Tibial artery (tissue), 4 donors: ENCODE results near the gene ZWINT.

Source experiments
- DNase-seq, 2 donors: peaks; one replicate each; pipeline ENCODE4 v3.0.0-alpha.2; 2019
- H3K27ac ChIP-seq, 2 donors: fragments of 200-600 bp; sonication (generic) in 1 of 2; 1 replicate in 1 of 2; 2 replicates in 1 of 2; pipeline ENCODE4 v1.5.1; 2018 to 2019; ENCODE audit warnings: mild to moderate bottlenecking in 1 of 2
- H3K27me3 ChIP-seq, 2 donors: fragments of 200-600 bp; sonication (generic) in 1 of 2; one replicate each; pipeline versions ENCODE4 v1.5.1 to v1.6.0; 2016 to 2019
- H3K36me3 ChIP-seq, 3 donors: fragments of 200-600 bp; sonication (generic) in 2 of 3; one replicate each; pipeline ENCODE4 v1.5.1; 2016 to 2019; ENCODE audit warnings: mild to moderate bottlenecking in 2 of 3
- H3K4me1 ChIP-seq, 4 donors: fragments of 200-600 bp; sonication (generic) in 2 of 4; 1 replicate in 3 of 4; 2 replicates in 1 of 4; pipeline ENCODE4 v1.5.1; 2016 to 2019
- H3K4me3 ChIP-seq, 2 donors: fragments of 200-600 bp; sonication (generic) in 1 of 2; 1 replicate in 1 of 2; 2 replicates in 1 of 2; pipeline ENCODE4 v1.5.1; 2018 to 2019; ENCODE audit warnings: mild to moderate bottlenecking in 2 of 2
- H3K9me3 ChIP-seq, 3 donors: fragments of 200-600 bp; sonication (generic) in 1 of 3; one replicate each; pipeline ENCODE4 v1.5.1; 2016 to 2019
- intact Hi-C: fragments of 100-400 bp; cut with DNase I; formaldehyde crosslinking; loops from one replicate; pipeline ENCODE4 v1.15.0; 2023; ENCODE audit warnings: low total_unique reads
- TF ChIP-seq, protein P1 (sequence below), 2 experiments: fragments of 200-600 bp in 1 of 2; fragments of 450-650 bp in 1 of 2; IDR thresholded peaks; one replicate each; pipeline ENCODE4 v1.5.1; 2017 to 2019; ENCODE audit warnings: antibody characterized with exemption in 2 of 2, mild to moderate bottlenecking in 1 of 2, moderate library complexity in 1 of 2

The ZWINT gene

DNA sequence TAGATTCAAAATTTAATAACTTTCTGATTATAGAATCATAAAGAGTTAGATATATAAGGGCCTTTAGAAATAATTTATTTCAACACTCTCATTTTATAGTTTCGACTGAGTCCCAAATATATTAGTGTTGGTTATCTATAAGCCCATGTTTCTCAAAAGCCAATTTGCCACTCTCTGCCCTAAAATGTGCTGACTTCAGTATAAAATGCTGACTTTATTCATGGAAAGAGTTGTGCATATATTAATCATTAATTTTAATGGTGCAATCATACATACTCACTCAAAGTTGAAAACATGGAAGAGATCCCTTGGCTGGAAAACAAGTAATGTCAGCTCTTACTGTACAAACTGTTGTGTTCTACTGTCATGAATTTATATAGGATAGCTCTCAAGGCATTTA lies 19.4 kb downstream of the ZWINT start:
- TF ChIP-seq, protein P1, sequence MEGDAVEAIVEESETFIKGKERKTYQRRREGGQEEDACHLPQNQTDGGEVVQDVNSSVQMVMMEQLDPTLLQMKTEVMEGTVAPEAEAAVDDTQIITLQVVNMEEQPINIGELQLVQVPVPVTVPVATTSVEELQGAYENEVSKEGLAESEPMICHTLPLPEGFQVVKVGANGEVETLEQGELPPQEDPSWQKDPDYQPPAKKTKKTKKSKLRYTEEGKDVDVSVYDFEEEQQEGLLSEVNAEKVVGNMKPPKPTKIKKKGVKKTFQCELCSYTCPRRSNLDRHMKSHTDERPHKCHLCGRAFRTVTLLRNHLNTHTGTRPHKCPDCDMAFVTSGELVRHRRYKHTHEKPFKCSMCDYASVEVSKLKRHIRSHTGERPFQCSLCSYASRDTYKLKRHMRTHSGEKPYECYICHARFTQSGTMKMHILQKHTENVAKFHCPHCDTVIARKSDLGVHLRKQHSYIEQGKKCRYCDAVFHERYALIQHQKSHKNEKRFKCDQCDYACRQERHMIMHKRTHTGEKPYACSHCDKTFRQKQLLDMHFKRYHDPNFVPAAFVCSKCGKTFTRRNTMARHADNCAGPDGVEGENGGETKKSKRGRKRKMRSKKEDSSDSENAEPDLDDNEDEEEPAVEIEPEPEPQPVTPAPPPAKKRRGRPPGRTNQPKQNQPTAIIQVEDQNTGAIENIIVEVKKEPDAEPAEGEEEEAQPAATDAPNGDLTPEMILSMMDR (IDR thresholded peaks at IDR 0.05), result no peak
- Histone ChIP-seq H3K4me3 (no peak overlapping the region), H3K4me1 (no peaks in the 10 kb centered on the region), H3K9me3 (no peaks in the 10 kb centered on the region), H3K27me3 (no peaks in the 10 kb centered on the region), H3K27ac (no peak overlapping the region), H3K36me3 (no peaks in the 10 kb centered on the region)
- no peak for DNase-seq
- intact Hi-C loops, result no loop called here

DNA sequence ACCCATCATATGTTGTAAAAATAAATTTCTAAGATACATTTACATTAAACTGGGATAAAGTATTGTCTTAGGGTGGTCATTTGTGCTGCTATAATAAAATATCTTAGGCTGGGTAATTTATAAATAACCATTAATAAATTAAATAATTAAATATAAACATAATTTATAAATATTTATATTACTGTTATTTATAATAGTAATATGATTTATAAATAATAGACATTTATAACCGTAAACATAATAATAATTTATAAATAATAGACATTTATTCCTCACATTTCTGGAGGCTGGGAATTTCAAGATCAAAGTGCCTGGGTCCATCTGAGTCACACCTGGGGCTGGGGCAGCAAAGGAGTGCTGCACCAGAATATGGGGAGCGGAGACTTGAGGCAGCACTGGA lies 31.1 kb downstream of the ZWINT start:
- intact Hi-C loops, result no loop called here
- Histone ChIP-seq H3K9me3 (no peaks in the 10 kb centered on the region), H3K27me3 (no peaks in the 10 kb centered on the region), H3K27ac (no peak overlapping the region), H3K4me1 (no peaks in the 10 kb centered on the region), H3K4me3 (no peak overlapping the region), H3K36me3 (no peaks in the 10 kb centered on the region)
- no peak for DNase-seq
- TF ChIP-seq, protein P1 (IDR thresholded peaks at IDR 0.05), result no peak

DNA sequence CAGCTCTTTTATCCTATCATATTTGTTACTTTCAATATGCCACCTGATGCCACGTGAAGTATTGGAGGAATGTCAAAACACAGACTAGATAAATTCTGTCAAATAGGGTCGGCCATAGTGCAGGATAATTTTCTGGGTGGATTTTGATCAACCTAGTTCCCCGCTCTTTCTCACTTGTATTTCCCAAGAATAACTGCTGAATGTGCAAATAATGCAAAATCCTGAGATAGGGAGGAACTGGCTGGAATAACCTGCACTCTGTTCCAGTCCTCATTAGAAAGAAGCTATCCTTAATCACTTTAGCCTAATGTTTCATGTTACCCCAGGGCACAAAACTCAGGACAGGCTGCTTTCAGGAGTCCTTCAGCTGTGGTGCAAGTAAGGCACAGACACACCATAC lies 33.9 kb downstream of the ZWINT start:
- no peak for DNase-seq
- no peaks in the 10 kb centered on the region for H3K36me3 ChIP-seq
- no peak overlapping the region for H3K27ac ChIP-seq
- no peaks in the 10 kb centered on the region for H3K27me3 ChIP-seq
- H3K4me1 ChIP-seq, result no peaks in the 10 kb centered on the region
- intact Hi-C loops, result no loop called here
- H3K4me3 ChIP-seq, result no peak overlapping the region
- TF ChIP-seq, protein P1 (IDR thresholded peaks at IDR 0.05), result no peak
- no peaks in the 10 kb centered on the region for H3K9me3 ChIP-seq

DNA sequence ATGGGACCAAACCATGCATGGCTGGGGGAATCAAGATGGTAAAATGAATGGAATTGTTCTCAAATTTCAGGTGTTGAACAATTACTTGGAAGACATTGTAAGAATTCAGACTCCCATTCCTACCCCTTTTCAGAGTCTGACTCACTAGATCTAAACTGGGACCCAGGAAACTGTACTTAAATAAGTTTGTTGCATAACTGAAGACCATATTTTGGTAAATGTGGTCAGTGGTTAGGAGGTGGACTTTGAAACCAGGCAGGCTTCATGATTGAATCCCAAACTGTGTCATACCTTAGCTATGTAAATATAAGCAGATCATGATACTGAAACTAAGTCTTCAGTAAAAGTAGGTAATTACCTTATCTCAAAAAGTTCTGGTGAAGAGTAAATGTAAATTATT lies 41.7 kb downstream of the ZWINT start:
- no peaks in the 10 kb centered on the region for H3K9me3 ChIP-seq
- no peaks in the 10 kb centered on the region for H3K36me3 ChIP-seq
- H3K4me3 ChIP-seq, result no peak overlapping the region
- H3K27ac ChIP-seq, result no peak overlapping the region
- no peak for DNase-seq
- H3K4me1 ChIP-seq, result no peaks in the 10 kb centered on the region
- TF ChIP-seq, protein P1 (IDR thresholded peaks at IDR 0.05), result no peak
- no peaks in the 10 kb centered on the region for H3K27me3 ChIP-seq
- intact Hi-C loops, result no loop called here

DNA sequence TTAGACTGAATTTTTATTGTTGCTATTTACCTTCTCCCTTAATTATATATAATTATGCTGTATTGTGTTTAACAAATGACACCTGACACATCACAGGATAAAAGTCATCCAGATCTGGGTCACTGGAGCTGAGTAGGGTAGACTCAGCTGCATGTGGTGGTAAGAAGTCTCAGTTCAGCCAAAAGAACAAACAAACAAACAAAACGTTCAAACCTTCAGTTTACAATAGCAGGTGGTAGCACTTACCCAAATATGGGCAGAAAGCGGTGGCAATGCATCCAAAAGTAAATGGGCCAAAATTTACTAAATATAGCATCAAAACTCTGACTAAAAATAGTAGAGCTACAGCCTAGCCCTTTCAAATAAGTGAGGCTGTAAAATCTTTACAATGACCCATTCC lies 42.2 kb downstream of the ZWINT start:
- no peak for DNase-seq
- intact Hi-C loops, result no loop called here

More for the DNA sequence above, 42.2 kb downstream of the ZWINT start:
- Histone ChIP-seq H3K36me3 (no peaks in the 10 kb centered on the region), H3K9me3 (no peaks in the 10 kb centered on the region), H3K4me1 (no peaks in the 10 kb centered on the region), H3K27ac (no peak overlapping the region), H3K4me3 (no peak overlapping the region), H3K27me3 (no peaks in the 10 kb centered on the region)
- TF ChIP-seq, protein P1 (IDR thresholded peaks at IDR 0.05), result no peak
